T-cell (primary cell): ENCODE data around the gene USH1C. TPM values are rescaled to one million over a fixed set of nuclear protein-coding genes. Genes with fewer than 3 reads are reported as not detected.

Experiments
- ATAC-seq, 4 experiments: fragments of 200-7000 bp in 3 of 4; fragments of 150-1000 bp in 1 of 4; cut with Tn5 transposase; replicated peaks in 1 of 4; 1 replicate in 3 of 4; 2 replicates in 1 of 4; pipeline ENCODE4 v1.10.0; 2021; ENCODE audit warnings: moderate library complexity in 3 of 4, mild to moderate bottlenecking in 2 of 4, moderate number of reproducible peaks in 1 of 4
- CTCF ChIA-PET, 2 donors: fragments of 300-600 bp; sonication (Branson Sonifier 250); formaldehyde crosslinking; loops; one replicate each; lab custom pipeline; 2022; ENCODE audit warnings: antibody characterized with exemption in 2 of 2; lab: Charles Lee
- POLR2A ChIA-PET, 2 donors: fragments of 300-600 bp; sonication (Branson Sonifier 250); formaldehyde crosslinking; loops; one replicate each; lab custom pipeline; 2022; ENCODE audit warnings: antibody characterized with exemption in 2 of 2; lab: Charles Lee
- DNase-seq, 35 experiments: peaks; one replicate each; pipeline versions ENCODE4 v3.0.0 to v3.0.0-alpha.2; 2013 to 2023
- H3K27ac ChIP-seq: one replicate; pipeline ENCODE4 v1.5.1; 2013; ENCODE audit warnings: low read length
- H3K27me3 ChIP-seq, 2 experiments: replicated peaks in 1 of 2; 1 replicate in 1 of 2; 2 replicates in 1 of 2; pipeline versions ENCODE4 v1.6.1 to v1.7.0; 2013; ENCODE audit warnings: low read length in 1 of 2, mixed read lengths in 1 of 2; ENCODE audit not compliant: control insufficient read depth in 2 of 2, insufficient read depth in 2 of 2; ENCODE audit errors: extremely low read depth in 1 of 2
- H3K36me3 ChIP-seq, 2 donors: 1 replicate in 1 of 2; 2 replicates in 1 of 2; pipeline versions ENCODE4 v1.6.1 to v1.7.0; 2013; ENCODE audit warnings: low read length in 1 of 2; ENCODE audit not compliant: control insufficient read depth in 2 of 2, insufficient read depth in 1 of 2; ENCODE audit errors: extremely low read depth in 1 of 2
- H3K4me1 ChIP-seq, 2 experiments: 1 replicate in 1 of 2; 2 replicates in 1 of 2; pipeline versions ENCODE4 v1.6.1 to v1.7.0; 2013; ENCODE audit warnings: low read length in 2 of 2, mixed read lengths in 1 of 2; ENCODE audit not compliant: insufficient read depth in 2 of 2, control insufficient read depth in 1 of 2; ENCODE audit errors: extremely low read depth in 1 of 2
- H3K4me3 ChIP-seq, 2 donors: 1 replicate in 1 of 2; 2 replicates in 1 of 2; pipeline versions ENCODE4 v1.5.1 to v1.7.0; 2013; ENCODE audit warnings: mild to moderate bottlenecking in 2 of 2, low read length in 1 of 2, moderate library complexity in 1 of 2; ENCODE audit not compliant: control insufficient read depth in 1 of 2; ENCODE audit errors: extremely low read depth in 1 of 2
- H3K9me3 ChIP-seq: 2 replicates; pipeline ENCODE4 v1.7.0; 2013
- H3K27ac Mint-ChIP-seq, 2 donors: one replicate each; pipeline ENCODE4 v1.8.0; 2020 to 2021; ENCODE audit warnings: mild to moderate bottlenecking in 2 of 2, mixed read lengths in 2 of 2
- H3K27me3 Mint-ChIP-seq, 2 donors: one replicate each; pipeline ENCODE4 v1.8.0; 2021 to 2022; ENCODE audit warnings: mixed read lengths in 2 of 2
- H3K36me3 Mint-ChIP-seq: one replicate; pipeline ENCODE4 v1.8.0; 2021; ENCODE audit warnings: mixed read lengths
- H3K4me1 Mint-ChIP-seq, 3 donors: one replicate each; pipeline ENCODE4 v1.8.0; 2020 to 2022; ENCODE audit warnings: mixed read lengths in 3 of 3, mild to moderate bottlenecking in 1 of 3
- H3K4me3 Mint-ChIP-seq, 3 donors: one replicate each; pipeline ENCODE4 v1.8.0; 2020 to 2022; ENCODE audit warnings: mild to moderate bottlenecking in 3 of 3, mixed read lengths in 3 of 3, moderate library complexity in 3 of 3
- H3K9me3 Mint-ChIP-seq, 3 donors: one replicate each; pipeline ENCODE4 v1.8.0; 2020 to 2022; ENCODE audit warnings: mixed read lengths in 3 of 3
- WGBS: methylation state at CpG from one replicate; pipeline ENCODE4 v1.1.5; 2013; ENCODE audit warnings: missing lambda C conversion rate; ENCODE audit not compliant: insufficient coverage; 5-methylcytosine and 5-hydroxymethylcytosine counted together
- total RNA-seq, 35 experiments: library from RNA in 6 of 35; stranded (reverse) in 6 of 35; fragments of 120-200 nt in 1 of 35; gene quantifications; one replicate each; pipeline versions ENCODE4 v1.2.1 to v1.2.4 and lab custom pipeline; 2013 to 2026

The USH1C gene
- total RNA-seq, 5 donors from 2014 or later (not counting 1 experiment from before 2014, with no cell fraction given), result not detected

- Mint-ChIP-seq H3K4me1 (no peaks in the 10 kb centered on the region), H3K4me3 (no peak overlapping the region), H3K9me3 (no peaks in the 10 kb centered on the region), H3K27me3 (peaks cover 9 to 12% of the 10 kb centered on the region in 2 donors), H3K36me3 (no peaks in the 10 kb centered on the region), H3K27ac (no peak overlapping the region)
- H3K36me3 ChIP-seq, result no peaks in the 10 kb centered on the region
- no peaks in the 10 kb centered on the region for H3K9me3 ChIP-seq
- H3K27ac ChIP-seq, result no peak overlapping the region
- ChIA-PET CTCF (no interaction called here), POLR2A (interaction anchor here in 1 of 2 donors (0.7 kb wide), 1 partner anchor 1982 kb away, joined by 8 read pairs; no protein-coding TSS in a partner anchor)
- no peaks in the 10 kb centered on the region for H3K4me1 ChIP-seq
- no peak overlapping the region for H3K4me3 ChIP-seq
- H3K27me3 ChIP-seq, result peaks cover 0 to 20% of the 10 kb centered on the region in 2 experiments
- DNase-seq (no peak), ATAC-seq (no peak)
Measured at GRCh38 chr11:17563231-17563646, 19.0 kb upstream of the USH1C start.

- Histone ChIP-seq H3K9me3 (no peaks in the 10 kb centered on the region), H3K27me3 (peaks cover 0 to 25% of the 10 kb centered on the region in 2 experiments), H3K36me3 (no peaks in the 10 kb centered on the region), H3K27ac (no peak overlapping the region), H3K4me3 (no peak overlapping the region), H3K4me1 (no peaks in the 10 kb centered on the region)
- Mint-ChIP-seq H3K9me3 (no peaks in the 10 kb centered on the region), H3K36me3 (no peaks in the 10 kb centered on the region), H3K27me3 (peaks cover 12 to 20% of the 10 kb centered on the region in 2 donors), H3K27ac (no peak overlapping the region), H3K4me1 (no peaks in the 10 kb centered on the region), H3K4me3 (no peak overlapping the region)
- CTCF ChIA-PET, result interaction anchor here in 1 of 2 donors (0.6 kb wide), 1 partner anchor 38 kb away, joined by 3 read pairs; no protein-coding TSS in a partner anchor
- DNase-seq, result no peak
- 77% methylated on average over 6 of the region's 9 CpGs for WGBS
- no peak for ATAC-seq
- POLR2A ChIA-PET, result no interaction called here
Measured at GRCh38 chr11:17561526-17561925, 17.3 kb upstream of the USH1C start.

DNA sequence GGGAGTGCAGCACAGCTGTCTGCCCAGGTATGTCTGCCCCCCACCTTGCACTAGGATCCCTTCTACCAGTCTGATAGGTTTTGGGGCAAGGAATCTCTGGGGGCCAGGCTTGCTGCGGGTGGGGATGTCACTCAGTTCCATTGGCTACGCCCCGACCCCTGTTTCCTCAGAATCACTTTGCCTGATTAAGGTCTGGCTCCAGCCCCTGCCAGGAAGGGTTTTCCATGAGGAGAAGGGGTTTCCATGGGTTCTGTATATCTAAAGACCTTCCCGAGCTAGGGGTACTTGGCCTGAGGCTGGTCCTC, 16.8 kb upstream of the USH1C start:
- Mint-ChIP-seq H3K27me3 (peaks cover 17 to 20% of the 10 kb centered on the region in 2 donors), H3K4me1 (no peaks in the 10 kb centered on the region), H3K27ac (no peak overlapping the region), H3K9me3 (no peaks in the 10 kb centered on the region), H3K4me3 (no peak overlapping the region), H3K36me3 (no peaks in the 10 kb centered on the region)
- Histone ChIP-seq H3K9me3 (no peaks in the 10 kb centered on the region), H3K36me3 (no peaks in the 10 kb centered on the region), H3K27ac (no peak overlapping the region), H3K27me3 (peaks cover 0 to 25% of the 10 kb centered on the region in 2 experiments), H3K4me3 (no peak overlapping the region), H3K4me1 (no peaks in the 10 kb centered on the region)
- 79% methylated on average over 3 of the region's 4 CpGs for WGBS
- DNase-seq (no peak), ATAC-seq (no peak)
- ChIA-PET POLR2A (no interaction called here), CTCF (no interaction called here)

- WGBS, result 55% methylated on average over 6 of the region's 12 CpGs
- Histone ChIP-seq H3K27ac (no peak overlapping the region), H3K4me3 (no peak overlapping the region), H3K4me1 (no peaks in the 10 kb centered on the region), H3K9me3 (no peaks in the 10 kb centered on the region), H3K27me3 (peaks cover 0 to 28% of the 10 kb centered on the region in 2 experiments), H3K36me3 (no peaks in the 10 kb centered on the region)
- H3K9me3 Mint-ChIP-seq, result no peaks in the 10 kb centered on the region
- ATAC-seq (no peak), DNase-seq (no peak)
- peaks cover 17 to 20% of the 10 kb centered on the region in 2 donors for H3K27me3 Mint-ChIP-seq
- H3K4me1 Mint-ChIP-seq, result no peaks in the 10 kb centered on the region
- ChIA-PET POLR2A (no interaction called here), CTCF (no interaction called here)
- no peak overlapping the region for H3K4me3 Mint-ChIP-seq
- peak overlapping the region in 1 of 2 donors; percentile 24 for H3K27ac Mint-ChIP-seq
- H3K36me3 Mint-ChIP-seq, result no peaks in the 10 kb centered on the region
Measured at GRCh38 chr11:17560281-17561110, 16.3 kb upstream of the USH1C start.

DNA sequence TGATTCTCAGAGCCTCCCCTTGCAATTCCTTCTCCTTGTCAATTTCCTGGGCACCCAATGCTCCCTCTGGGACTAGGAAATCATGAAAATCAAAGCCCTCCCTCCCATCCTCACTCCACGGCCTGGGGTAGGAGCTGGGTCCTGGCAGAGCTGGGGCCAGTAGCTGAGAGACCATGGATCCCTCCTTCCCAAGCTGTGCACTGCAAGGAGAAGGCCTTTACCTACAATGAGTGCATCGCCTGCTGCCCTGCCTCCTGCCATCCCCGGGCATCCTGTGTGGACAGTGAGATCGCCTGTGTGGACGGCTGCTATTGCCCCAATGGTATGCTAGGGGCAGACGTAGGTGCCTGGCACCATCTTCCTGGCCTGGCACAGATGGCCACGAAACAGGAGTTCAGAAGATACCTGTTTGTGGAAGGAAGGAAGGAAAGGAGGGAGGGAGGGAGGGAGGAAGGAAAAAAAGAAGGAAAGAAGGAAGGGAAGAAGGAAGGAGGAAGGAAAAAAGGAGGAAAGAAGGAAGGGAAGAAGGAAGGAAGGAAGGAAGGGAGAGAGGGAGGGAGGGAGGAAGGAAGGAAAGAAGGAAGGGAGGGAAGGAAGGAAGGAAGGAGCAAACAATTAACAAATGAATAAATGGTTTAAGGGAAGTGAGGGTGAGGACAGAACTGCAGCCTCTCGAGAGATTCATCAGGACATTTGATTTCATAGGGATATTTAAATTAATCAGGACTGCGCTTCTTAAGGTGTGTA, 15.3 kb upstream of the USH1C start:
- no peak overlapping the region for H3K4me3 Mint-ChIP-seq

GRCh38 chr11:17558916-17559315, 14.7 kb upstream of the USH1C start:
- DNase-seq, result no peak
- Histone ChIP-seq H3K9me3 (no peaks in the 10 kb centered on the region), H3K4me3 (no peak overlapping the region), H3K36me3 (no peaks in the 10 kb centered on the region), H3K27ac (no peak overlapping the region), H3K27me3 (peaks cover 0 to 29% of the 10 kb centered on the region in 2 experiments), H3K4me1 (no peaks in the 10 kb centered on the region)
- Mint-ChIP-seq H3K27ac (no peak overlapping the region), H3K36me3 (no peaks in the 10 kb centered on the region), H3K4me3 (no peak overlapping the region), H3K27me3 (peaks cover 17 to 20% of the 10 kb centered on the region in 2 donors), H3K9me3 (no peaks in the 10 kb centered on the region), H3K4me1 (no peaks in the 10 kb centered on the region)
- ATAC-seq, result no peak
- ChIA-PET CTCF (no interaction called here), POLR2A (no interaction called here)
- 94% methylated on average over 6 of the region's 9 CpGs for WGBS

More for the DNA sequence above, 15.3 kb upstream of the USH1C start:
- no peaks in the 10 kb centered on the region for H3K4me1 Mint-ChIP-seq
- CTCF ChIA-PET, result no interaction called here
- Histone ChIP-seq H3K27me3 (peaks cover 0 to 30% of the 10 kb centered on the region in 2 experiments), H3K4me1 (no peaks in the 10 kb centered on the region), H3K36me3 (no peaks in the 10 kb centered on the region), H3K27ac (no peak overlapping the region), H3K9me3 (no peaks in the 10 kb centered on the region), H3K4me3 (no peak overlapping the region)
- H3K27me3 Mint-ChIP-seq, result peaks cover 17 to 20% of the 10 kb centered on the region in 2 donors
- no peak overlapping the region for H3K27ac Mint-ChIP-seq
- ATAC-seq (no peak), DNase-seq (no peak)
- POLR2A ChIA-PET, result no interaction called here
- no peaks in the 10 kb centered on the region for H3K36me3 Mint-ChIP-seq
- 70% methylated on average over 8 of the region's 9 CpGs for WGBS
- H3K9me3 Mint-ChIP-seq, result no peaks in the 10 kb centered on the region
